HG03097 (cell line): ENCODE data around the gene UGT1A9.

ENCODE experiments used
- ATAC-seq: cut with Tn5 transposase; IDR thresholded peaks from one replicate; pipeline ENCODE4 v1.9.1; 2021; ENCODE audit not compliant: unreplicated experiment, low FRiP score

Gene UGT1A9

GRCh38 chr2:233754872-233755611 is 83.3 kb downstream of the UGT1A9 start:
- ATAC-seq: no peak

- ATAC-seq: no peak
Observed at GRCh38 chr2:233756429-233757081, 84.9 kb downstream of the UGT1A9 start.

- no peak for ATAC-seq
Observed at GRCh38 chr2:233758141-233758540, 86.4 kb downstream of the UGT1A9 start.

- ATAC-seq: no peak
Observed at GRCh38 chr2:233758849-233759248, 87.2 kb downstream of the UGT1A9 start.

- ATAC-seq: no peak
Observed at GRCh38 chr2:233760043-233760442, 88.3 kb downstream of the UGT1A9 start, which contains the start of gene UGT1A1. TSS of gene UGT1A1 (plus strand) at chr2:233760270. CDS start at chr2:233760288, 18 bp downstream.

- ATAC-seq: no peak
Observed at GRCh38 chr2:233761040-233761769, 89.5 kb downstream of the UGT1A9 start.

GRCh38 chr2:233764264-233764663 is 92.6 kb downstream of the UGT1A9 start:
- ATAC-seq: no peak

GRCh38 chr2:233764761-233765160 is 93.1 kb downstream of the UGT1A9 start:
- ATAC-seq: no peak

GRCh38 chr2:233766416-233766815 is 94.7 kb downstream of the UGT1A9 start:
- no peak for ATAC-seq

GRCh38 chr2:233768076-233768475 is 96.4 kb downstream of the UGT1A9 start:
- ATAC-seq: no peak

- no peak for ATAC-seq
Observed at GRCh38 chr2:233769260-233769659, 97.6 kb downstream of the UGT1A9 start.

GRCh38 chr2:233772153-233772552 is 100.5 kb downstream of the UGT1A9 start:
- ATAC-seq: no peak

GRCh38 chr2:233772583-233772982 is 100.9 kb downstream of the UGT1A9 start:
- no peak for ATAC-seq

- no peak for ATAC-seq
Observed at GRCh38 chr2:233773854-233774253, 102.2 kb downstream of the UGT1A9 start.

- no peak for ATAC-seq
Observed at GRCh38 chr2:233775414-233775813, 103.7 kb downstream of the UGT1A9 start.

- ATAC-seq: no peak
Observed at GRCh38 chr2:233778030-233778429, 106.3 kb downstream of the UGT1A9 start, which contains the start of gene MROH2A. TSS of gene MROH2A (plus strand) at chr2:233778330. CDS start at chr2:233779359, 1,029 bp downstream.

- ATAC-seq: no peak
Observed at GRCh38 chr2:233779722-233780121, 108.0 kb downstream of the UGT1A9 start.

GRCh38 chr2:233780771-233781170 is 109.1 kb downstream of the UGT1A9 start:
- no peak for ATAC-seq

GRCh38 chr2:233789554-233789953 is 117.9 kb downstream of the UGT1A9 start:
- no peak for ATAC-seq

- no peak for ATAC-seq
Observed at GRCh38 chr2:233791151-233791882, 119.6 kb downstream of the UGT1A9 start.

- no peak for ATAC-seq
Observed at GRCh38 chr2:233791883-233792329, 120.2 kb downstream of the UGT1A9 start.
